H9 (cell line): ENCODE data around the gene EPB41L4A. TPM values are rescaled to one million over a fixed set of nuclear protein-coding genes. Genes with fewer than 3 reads are reported as not detected.

ENCODE experiments used
- DNase-seq: peaks from one replicate; pipeline ENCODE4 v3.0.0-alpha.2; 2017
- H2AFZ ChIP-seq: one replicate; pipeline ENCODE4 v1.6.1; 2013; ENCODE audit warnings: mild to moderate bottlenecking, low read length, control low read depth, moderate library complexity
- H2AK5ac ChIP-seq: 2 replicates; pipeline ENCODE4 v1.6.1; 2013; ENCODE audit warnings: low read length, control low read depth, mixed read lengths; ENCODE audit not compliant: insufficient read length
- H2BK120ac ChIP-seq: one replicate; pipeline ENCODE4 v1.6.1; 2013; ENCODE audit warnings: low read depth, mild to moderate bottlenecking, low read length, control low read depth, inconsistent platforms; ENCODE audit not compliant: poor library complexity, severe bottlenecking
- H2BK12ac ChIP-seq: 2 replicates; pipeline ENCODE4 v1.6.1; 2013; ENCODE audit warnings: low read length, control low read depth, mixed read lengths, low read depth; ENCODE audit not compliant: insufficient read length
- H2BK15ac ChIP-seq: 2 replicates; pipeline ENCODE4 v1.6.1; 2013; ENCODE audit warnings: low read depth, low read length, control low read depth
- H2BK20ac ChIP-seq: one replicate; pipeline ENCODE4 v1.6.1; 2013; ENCODE audit warnings: low read depth, mild to moderate bottlenecking, low read length, control low read depth, inconsistent platforms; ENCODE audit not compliant: poor library complexity, severe bottlenecking
- H2BK5ac ChIP-seq: 2 replicates; pipeline ENCODE4 v1.6.1; 2013; ENCODE audit warnings: low read length, control low read depth, mixed read lengths; ENCODE audit not compliant: insufficient read length
- H3K14ac ChIP-seq: 2 replicates; pipeline ENCODE4 v1.6.1; 2013; ENCODE audit warnings: low read length, control low read depth; ENCODE audit not compliant: insufficient read depth
- H3K18ac ChIP-seq: 2 replicates; pipeline ENCODE4 v1.6.1; 2013; ENCODE audit warnings: low read depth, mild to moderate bottlenecking, mixed read lengths, low read length, control low read depth; ENCODE audit not compliant: insufficient read length
- H3K23ac ChIP-seq: 2 replicates; pipeline ENCODE4 v1.6.1; 2013; ENCODE audit warnings: low read length, control low read depth, mixed read lengths, low read depth; ENCODE audit not compliant: insufficient read length
- H3K23me2 ChIP-seq: 2 replicates; pipeline ENCODE4 v1.6.1; 2013; ENCODE audit warnings: low read depth, mild to moderate bottlenecking, mixed read lengths, low read length, control low read depth; ENCODE audit not compliant: insufficient read length, poor library complexity, severe bottlenecking
- H3K27ac ChIP-seq: 2 replicates; pipeline ENCODE4 v1.5.1; 2013; ENCODE audit warnings: low read length, control low read depth, mixed read lengths, low read depth; ENCODE audit not compliant: insufficient read length
- H3K27me3 ChIP-seq: 2 replicates; pipeline ENCODE4 v1.6.1; 2013; ENCODE audit warnings: low read length, control low read depth, inconsistent platforms; ENCODE audit not compliant: insufficient read depth
- H3K4ac ChIP-seq: 2 replicates; pipeline ENCODE4 v1.6.1; 2013; ENCODE audit warnings: low read depth, mild to moderate bottlenecking, control low read depth, inconsistent platforms, low read length, moderate library complexity
- H3K4me1 ChIP-seq: 2 replicates; pipeline ENCODE4 v1.6.1; 2013; ENCODE audit warnings: low read length, control low read depth, inconsistent platforms; ENCODE audit not compliant: insufficient read depth
- H3K4me2 ChIP-seq: 2 replicates; pipeline ENCODE4 v1.6.1; 2013; ENCODE audit warnings: low read length, control low read depth, mixed read lengths; ENCODE audit not compliant: insufficient read length, insufficient read depth
- H3K56ac ChIP-seq: 2 replicates; pipeline ENCODE4 v1.6.1; 2013; ENCODE audit warnings: low read depth, mild to moderate bottlenecking, mixed read lengths, low read length, control low read depth; ENCODE audit not compliant: insufficient read length
- H3K79me1 ChIP-seq: 2 replicates; pipeline ENCODE4 v1.6.1; 2013; ENCODE audit warnings: low read depth, mild to moderate bottlenecking, moderate library complexity, low read length, control low read depth, inconsistent platforms; ENCODE audit not compliant: insufficient read depth, poor library complexity, severe bottlenecking
- H3K79me2 ChIP-seq: 2 replicates; pipeline ENCODE4 v1.6.1; 2013; ENCODE audit warnings: low read length, control low read depth, inconsistent platforms; ENCODE audit not compliant: insufficient read depth
- H3K9ac ChIP-seq: 2 replicates; pipeline ENCODE4 v1.6.1; 2013; ENCODE audit warnings: low read length, control low read depth, mixed read lengths; ENCODE audit not compliant: insufficient read length; ENCODE audit errors: extremely low read depth
- H3K9me3 ChIP-seq: one replicate; pipeline ENCODE4 v1.6.1; 2013; ENCODE audit warnings: low read depth, low read length, inconsistent platforms; ENCODE audit not compliant: control insufficient read depth
- H3T11ph ChIP-seq: one replicate; pipeline ENCODE4 v1.6.1; 2013; ENCODE audit warnings: mild to moderate bottlenecking, low read length, control low read depth, inconsistent platforms
- H4K20me1 ChIP-seq: one replicate; pipeline ENCODE4 v1.6.1; 2013; ENCODE audit not compliant: control insufficient read depth, insufficient read length, insufficient read depth
- H4K5ac ChIP-seq: 2 replicates; pipeline ENCODE4 v1.6.1; 2013; ENCODE audit warnings: low read depth, mild to moderate bottlenecking, mixed read lengths, low read length, control low read depth; ENCODE audit not compliant: insufficient read length
- H4K8ac ChIP-seq: replicated peaks from 2 replicates; pipeline ENCODE4 v1.6.1; 2013; ENCODE audit warnings: low read length, control low read depth, mixed read lengths, low read depth; ENCODE audit not compliant: insufficient read length
- H4K91ac ChIP-seq: 2 replicates; pipeline ENCODE4 v1.6.1; 2013; ENCODE audit warnings: low read depth, mild to moderate bottlenecking, moderate library complexity, mixed read lengths, low read length, control low read depth; ENCODE audit not compliant: insufficient read length
- H3K27ac Mint-ChIP-seq, 3 experiments: 2 replicates in 2 of 3; 3 replicates in 1 of 3; pipeline ENCODE4 v1.8.0; 2020 to 2021; ENCODE audit warnings: mixed read lengths in 3 of 3, mild to moderate bottlenecking in 1 of 3, moderate library complexity in 1 of 3
- H3K27me3 Mint-ChIP-seq: 2 replicates; pipeline ENCODE4 v1.8.0; 2021; ENCODE audit warnings: low read depth, mild to moderate bottlenecking, moderate library complexity, mixed read lengths
- H3K36me3 Mint-ChIP-seq, 3 experiments: 2 replicates in 2 of 3; 3 replicates in 1 of 3; pipeline ENCODE4 v1.8.0; 2020 to 2021; ENCODE audit warnings: low read depth in 3 of 3, mixed read lengths in 3 of 3; ENCODE audit not compliant: insufficient read depth in 1 of 3
- H3K4me1 Mint-ChIP-seq, 2 experiments: 2 replicates each; pipeline ENCODE4 v1.8.0; 2020; ENCODE audit warnings: mixed read lengths in 2 of 2
- H3K4me3 Mint-ChIP-seq, 2 experiments: 2 replicates in 1 of 2; 3 replicates in 1 of 2; pipeline ENCODE4 v1.8.0; 2020 to 2021; ENCODE audit warnings: mild to moderate bottlenecking in 2 of 2, mixed read lengths in 2 of 2, moderate library complexity in 1 of 2
- H3K9me3 Mint-ChIP-seq, 2 experiments: 2 replicates in 1 of 2; 3 replicates in 1 of 2; pipeline ENCODE4 v1.8.0; 2020; ENCODE audit warnings: mild to moderate bottlenecking in 2 of 2, mixed read lengths in 2 of 2, moderate library complexity in 1 of 2
- WGBS: extraction: QIAGEN DNeasy Blood & Tissue Kit; methylation state at CpG from one replicate; pipeline ENCODE4 v1.1.7; 2013; ENCODE audit warnings: missing lambda C conversion rate, low lambda C conversion rate, mixed read lengths; ENCODE audit not compliant: insufficient read length; ENCODE audit errors: extremely low coverage; 5-methylcytosine and 5-hydroxymethylcytosine counted together
- total RNA-seq: library from RNA; stranded (reverse); gene quantifications from 2 replicates; pipeline ENCODE4 v1.2.1, GENCODE V29; 2021
- TF ChIP-seq, protein P1 (sequence below): fragments of 200-600 bp; sonication (generic); conservative IDR thresholded peaks from 3 replicates; pipeline ENCODE4 v1.8.0; 2021; ENCODE audit warnings: antibody characterized with exemption, mild to moderate bottlenecking

The EPB41L4A gene
- total RNA-seq, 1 experiment from 2014 or later: 4.9 TPM

GRCh38 chr5:112119969-112120368, 299.1 kb downstream of the EPB41L4A start:
- no CpG with 5 or more reads among the region's 2 CpGs for WGBS
- Histone ChIP-seq H4K91ac (no peak overlapping the region), H4K5ac (no peak overlapping the region), H3K79me2 (no peaks in the 10 kb centered on the region), H2AFZ (no peak overlapping the region), H3K27ac (no peak overlapping the region), H2BK120ac (no peak overlapping the region), H3K18ac (no peak overlapping the region), H3K79me1 (no peaks in the 10 kb centered on the region), H3K9ac (no peak overlapping the region), H4K8ac (no peak overlapping the region), H3K56ac (no peak overlapping the region), H3K23me2 (no peaks in the 10 kb centered on the region), H4K20me1 (no peaks in the 10 kb centered on the region), H2BK15ac (no peak overlapping the region), H2BK20ac (no peak overlapping the region), H3K4ac (no peak overlapping the region), H2BK12ac (no peak overlapping the region), H2BK5ac (no peak overlapping the region), H3K9me3 (no peaks in the 10 kb centered on the region), H3K23ac (no peak overlapping the region), H2AK5ac (no peak overlapping the region), H3T11ph (no peak overlapping the region), H3K27me3 (no peaks in the 10 kb centered on the region), H3K14ac (no peak overlapping the region), H3K4me1 (no peaks in the 10 kb centered on the region), H3K4me2 (no peak overlapping the region)
- TF ChIP-seq, protein P1, sequence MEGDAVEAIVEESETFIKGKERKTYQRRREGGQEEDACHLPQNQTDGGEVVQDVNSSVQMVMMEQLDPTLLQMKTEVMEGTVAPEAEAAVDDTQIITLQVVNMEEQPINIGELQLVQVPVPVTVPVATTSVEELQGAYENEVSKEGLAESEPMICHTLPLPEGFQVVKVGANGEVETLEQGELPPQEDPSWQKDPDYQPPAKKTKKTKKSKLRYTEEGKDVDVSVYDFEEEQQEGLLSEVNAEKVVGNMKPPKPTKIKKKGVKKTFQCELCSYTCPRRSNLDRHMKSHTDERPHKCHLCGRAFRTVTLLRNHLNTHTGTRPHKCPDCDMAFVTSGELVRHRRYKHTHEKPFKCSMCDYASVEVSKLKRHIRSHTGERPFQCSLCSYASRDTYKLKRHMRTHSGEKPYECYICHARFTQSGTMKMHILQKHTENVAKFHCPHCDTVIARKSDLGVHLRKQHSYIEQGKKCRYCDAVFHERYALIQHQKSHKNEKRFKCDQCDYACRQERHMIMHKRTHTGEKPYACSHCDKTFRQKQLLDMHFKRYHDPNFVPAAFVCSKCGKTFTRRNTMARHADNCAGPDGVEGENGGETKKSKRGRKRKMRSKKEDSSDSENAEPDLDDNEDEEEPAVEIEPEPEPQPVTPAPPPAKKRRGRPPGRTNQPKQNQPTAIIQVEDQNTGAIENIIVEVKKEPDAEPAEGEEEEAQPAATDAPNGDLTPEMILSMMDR: no peak
- H3K27ac Mint-ChIP-seq: no peak overlapping the region
- DNase-seq: no peak
- H3K4me1 Mint-ChIP-seq: peaks cover 8 to 10% of the 10 kb centered on the region in 2 experiments
- no peak overlapping the region for H3K4me3 Mint-ChIP-seq
- no peaks in the 10 kb centered on the region for H3K9me3 Mint-ChIP-seq
- H3K36me3 Mint-ChIP-seq: no peaks in the 10 kb centered on the region
- peaks cover 1% of the 10 kb centered on the region; the same call in 1 of the 2 replicates for H3K27me3 Mint-ChIP-seq
